OCI-LY3 (cell line): Measurements from ENCODE around the gene VWA3B.

Source experiments
- CTCF ChIP-seq: fragments of 200-600, 300-600 bp; sonication (generic); IDR thresholded peaks from 2 replicates; pipeline ENCODE4 v1.5.1; 2014; ENCODE audit warnings: antibody characterized with exemption, low read length, low read depth
- EZH2phosphoT487 ChIP-seq: fragments of 200-600 bp; shearing (Covaris generic); IDR thresholded peaks from 2 replicates; pipeline ENCODE4 v1.6.1; 2018; ENCODE audit warnings: antibody characterized with exemption, mixed run types, low read depth

GRCh38 chr2:98148595-98149332, 61.8 kb downstream of the VWA3B start:
- no peak for TF ChIP-seq CTCF
- TF ChIP-seq EZH2phosphoT487 = no peak
